HG03521 (cell line): ENCODE measurements around the gene PTPN13.

Source experiments
- ATAC-seq: cut with Tn5 transposase; IDR thresholded peaks from one replicate; pipeline ENCODE4 v1.9.1; 2021; ENCODE audit warnings: mild to moderate bottlenecking, moderate library complexity; ENCODE audit not compliant: unreplicated experiment

Gene PTPN13

DNA sequence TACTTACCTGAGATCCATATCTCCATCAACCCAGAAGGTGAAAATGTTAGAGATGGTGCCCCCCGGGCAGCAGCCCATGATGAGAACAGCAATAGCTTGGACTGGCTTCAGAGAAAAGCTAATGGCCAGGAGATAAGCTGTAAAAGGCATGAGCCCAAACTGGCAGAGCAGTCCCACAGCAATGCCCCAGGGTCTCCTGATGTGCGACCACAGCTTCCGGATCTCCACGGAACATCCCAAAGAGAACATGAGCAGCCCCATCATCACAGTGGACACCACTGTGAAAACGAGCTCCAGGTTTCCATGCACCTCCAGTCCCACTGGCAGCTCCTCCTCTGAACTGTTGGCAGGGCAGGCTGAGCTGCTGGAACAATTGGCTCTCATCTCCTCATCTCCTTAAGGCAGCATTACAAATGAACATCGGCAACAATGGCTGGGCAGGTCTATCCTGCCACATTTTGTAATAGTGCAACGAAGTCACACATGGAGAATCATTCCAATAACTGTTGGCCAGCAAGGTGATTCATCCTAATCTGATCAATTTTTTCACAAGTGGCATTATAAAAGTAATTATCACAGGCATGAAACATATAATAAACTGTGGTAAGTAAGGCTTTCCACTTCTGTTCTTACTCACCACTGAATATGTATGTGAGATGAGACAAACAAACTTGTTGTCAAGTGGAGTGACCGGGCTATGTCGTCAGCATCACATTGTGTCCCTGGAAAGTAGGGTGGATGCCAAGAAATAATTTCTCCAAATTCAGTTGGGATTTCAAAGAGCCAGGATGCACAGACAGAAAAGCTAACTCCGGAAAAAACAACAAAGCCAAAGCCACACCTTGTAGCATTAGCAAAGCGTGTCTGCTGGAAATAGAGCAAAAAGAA is 254.9 kb downstream of the PTPN13 start, which contains the start of gene SLC10A6:
TSS of gene SLC10A6 (minus strand) at position 653 of the 888 bp plus-strand sequence. CDS start at position 384, 269 bp downstream.
- ATAC-seq, result no peak

DNA sequence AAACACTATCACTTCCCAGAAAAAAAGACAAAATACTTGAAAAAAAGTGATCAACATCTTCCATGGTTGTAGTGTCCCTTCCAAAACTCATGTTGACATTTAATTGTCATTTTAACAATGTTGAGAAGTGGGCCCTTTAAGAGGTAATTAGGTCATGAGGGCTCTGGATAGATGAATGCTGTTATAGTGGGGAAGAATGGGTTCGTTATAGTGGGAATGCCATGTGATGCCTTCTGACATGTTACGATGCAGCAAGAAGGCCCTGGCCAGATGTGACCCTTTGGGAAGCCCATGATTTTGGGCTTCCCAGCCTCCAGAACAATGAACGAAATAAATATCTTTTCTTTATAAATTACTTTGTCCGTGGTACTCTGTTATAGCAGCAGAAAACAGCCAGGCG is 259.1 kb downstream of the PTPN13 start:
- no peak for ATAC-seq

- ATAC-seq, result no peak
These were observed 261.5 kb downstream of the PTPN13 start for GRCh38 chr4:86855572-86855971.

GRCh38 chr4:86856896-86857295 is 262.8 kb downstream of the PTPN13 start:
- no peak for ATAC-seq

GRCh38 chr4:86857341-86858052 is 263.4 kb downstream of the PTPN13 start:
- ATAC-seq, result no peak
